PC-3 (cell line): ENCODE data around the gene DEFB126. TPM values are rescaled to one million over a fixed set of nuclear protein-coding genes. Genes with fewer than 3 reads are reported as not detected.

ENCODE experiments used
- ATAC-seq: fragments of 200-7000 bp; cut with Tn5 transposase; 2 replicates; pipeline ENCODE4 v1.9.1; 2020; ENCODE audit warnings: mild to moderate bottlenecking, moderate library complexity
- BruUV-seq: library from RNA; stranded (reverse); fragments of 400-500 nt; replicated peaks from 2 replicates; lab custom pipeline; 2021; lab: Mats Ljungman, UMichigan
- CTCF ChIA-PET: fragments of 300-600 bp; sonication (Branson Sonifier 250); formaldehyde crosslinking; loops from one replicate; lab custom pipeline; 2022; ENCODE audit warnings: antibody characterized with exemption; lab: Charles Lee
- POLR2A ChIA-PET: fragments of 300-600 bp; sonication (Branson Sonifier 250); formaldehyde crosslinking; loops from one replicate; lab custom pipeline; 2022; ENCODE audit warnings: antibody characterized with exemption; ENCODE audit not compliant: unreplicated experiment; lab: Charles Lee
- DNase-seq: peaks from one replicate; pipeline ENCODE4 v3.0.0-alpha.2; 2015
- H2AFZ ChIP-seq: fragments of 300-600 bp; sonication (generic); 2 replicates; pipeline ENCODE4 v1.6.0; 2016; ENCODE audit warnings: antibody characterized with exemption, low read length
- H3F3A ChIP-seq: fragments of 300-600 bp; sonication (generic); one replicate; pipeline ENCODE4 v1.6.0; 2017; ENCODE audit warnings: antibody characterized with exemption, low read length, control low read depth, mild to moderate bottlenecking; ENCODE audit not compliant: unreplicated experiment
- H3K27ac ChIP-seq: fragments of 300-600 bp; sonication (generic); 2 replicates; pipeline ENCODE4 v1.5.1; 2016; ENCODE audit warnings: mild to moderate bottlenecking, low read length
- H3K27me3 ChIP-seq: fragments of 300-600 bp; sonication (generic); 2 replicates; pipeline ENCODE4 v1.6.1; 2016; ENCODE audit warnings: low read length, mixed read lengths
- H3K36me3 ChIP-seq: fragments of 300-600 bp; sonication (generic); 2 replicates; pipeline ENCODE4 v1.6.1; 2016; ENCODE audit warnings: low read depth, mixed run types, low read length, mixed read lengths
- H3K4me1 ChIP-seq: fragments of 300-600 bp; sonication (generic); 2 replicates; pipeline ENCODE4 v1.5.1; 2016; ENCODE audit warnings: low read length; ENCODE audit not compliant: insufficient read depth
- H3K4me2 ChIP-seq: fragments of 300-600 bp; sonication (generic); 2 replicates; pipeline ENCODE4 v1.6.0; 2016; ENCODE audit warnings: low read length
- H3K4me3 ChIP-seq: fragments of 300-600 bp; sonication (generic); 2 replicates; pipeline ENCODE4 v1.5.1; 2016; ENCODE audit warnings: mild to moderate bottlenecking, low read length, mixed read lengths
- H3K79me2 ChIP-seq: fragments of 300-600 bp; sonication (generic); 2 replicates; pipeline ENCODE4 v1.6.1; 2017; ENCODE audit warnings: low read length, mixed read lengths
- H3K9ac ChIP-seq: fragments of 300-600 bp; sonication (generic); 2 replicates; pipeline ENCODE4 v1.6.0; 2016; ENCODE audit warnings: mild to moderate bottlenecking, low read length
- H3K9me2 ChIP-seq: fragments of 300-600 bp; sonication (generic); replicated peaks from 2 replicates; pipeline ENCODE4 v1.6.1; 2016; ENCODE audit warnings: mixed run types, low read length, mixed read lengths
- H3K9me3 ChIP-seq: fragments of 300-600 bp; sonication (generic); 2 replicates; pipeline ENCODE4 v1.6.1; 2016; ENCODE audit warnings: low read length, mixed read lengths
- H4K20me1 ChIP-seq: fragments of 300-600 bp; sonication (generic); 2 replicates; pipeline ENCODE4 v1.6.1; 2016; ENCODE audit warnings: low read length, mixed read lengths
- CTCF ChIP-seq: fragments of 300-600 bp; sonication (generic); conservative IDR thresholded peaks from 2 replicates; pipeline ENCODE4 v1.5.1; 2017; ENCODE audit warnings: antibody characterized with exemption, low read depth, mild to moderate bottlenecking, low read length
- EZH2 ChIP-seq: fragments of 300-600 bp; sonication (generic); IDR thresholded peaks from one replicate; pipeline ENCODE4 v1.6.1; 2017; ENCODE audit warnings: antibody characterized with exemption, mild to moderate bottlenecking, low read length; ENCODE audit not compliant: unreplicated experiment
- EZH2phosphoT487 ChIP-seq: fragments of 300-600 bp; sonication (generic); IDR thresholded peaks from 2 replicates; pipeline ENCODE4 v1.6.1; 2018; ENCODE audit warnings: mild to moderate bottlenecking, antibody characterized with exemption, low read length, borderline replicate concordance
- intact Hi-C: fragments of 100-400 bp; cut with micrococcal nuclease; formaldehyde crosslinking; loops from 2 replicates; pipeline ENCODE4 v1.9.0; 2023
- total RNA-seq: library from RNA; depleted of rRNA; stranded (reverse); fragments of >200 nt; gene quantifications from 2 replicates; pipeline ENCODE4 v1.2.3, GENCODE V29; 2014

Gene DEFB126
- total RNA-seq, 1 experiment from 2014 or later, result not detected

- Histone ChIP-seq H3K4me1 (no peaks in the 10 kb centered on the region), H3K4me3 (no peak overlapping the region), H3K9ac (no peak overlapping the region), H3K36me3 (no peaks in the 10 kb centered on the region), H3K9me2 (no peaks in the 10 kb centered on the region), H3K9me3 (no peaks in the 10 kb centered on the region), H4K20me1 (no peaks in the 10 kb centered on the region), H3K27ac (no peak overlapping the region), H2AFZ (no peak overlapping the region), H3K79me2 (no peaks in the 10 kb centered on the region), H3F3A (no peaks in the 10 kb centered on the region), H3K4me2 (no peak overlapping the region), H3K27me3 (peaks cover 49% of the 10 kb centered on the region)
- TF ChIP-seq EZH2phosphoT487 (no peak), CTCF (no peak), EZH2 (no peak)
- intact Hi-C loops, result no loop called here
- no TSS peak for BruUV-seq
- ChIA-PET POLR2A (no interaction called here), CTCF (no interaction called here)
- ATAC-seq (no peak), DNase-seq (no peak)
Observed at GRCh38 chr20:101975-102374, 40.4 kb upstream of the DEFB126 start.

GRCh38 chr20:103456-103855, 38.9 kb upstream of the DEFB126 start:
- no peak overlapping the region for H3K27ac ChIP-seq
- BruUV-seq, result no TSS peak
- no peak overlapping the region for H3K4me3 ChIP-seq
- H3K9me3 ChIP-seq, result no peaks in the 10 kb centered on the region
- H3K9ac ChIP-seq, result no peak overlapping the region
- CTCF ChIA-PET, result no interaction called here
- POLR2A ChIA-PET, result no interaction called here
- no peak overlapping the region for H3K4me2 ChIP-seq
- no peaks in the 10 kb centered on the region for H3K4me1 ChIP-seq
- DNase-seq (no peak), ATAC-seq (no peak)
- intact Hi-C loops, result no loop called here
- H3K27me3 ChIP-seq, result peaks cover 61% of the 10 kb centered on the region
- TF ChIP-seq EZH2phosphoT487, result no peak
- no peak for TF ChIP-seq CTCF
- no peak for TF ChIP-seq EZH2
- no peaks in the 10 kb centered on the region for H3K9me2 ChIP-seq
- no peaks in the 10 kb centered on the region for H3K79me2 ChIP-seq
- H2AFZ ChIP-seq, result no peak overlapping the region
- no peaks in the 10 kb centered on the region for H3K36me3 ChIP-seq
- no peaks in the 10 kb centered on the region for H4K20me1 ChIP-seq
- no peaks in the 10 kb centered on the region for H3F3A ChIP-seq

- H3K9ac ChIP-seq, result no peak overlapping the region
- ATAC-seq (no peak), DNase-seq (no peak)
- no peaks in the 10 kb centered on the region for H3K79me2 ChIP-seq
- POLR2A ChIA-PET, result no interaction called here
- CTCF ChIA-PET, result no interaction called here
- H4K20me1 ChIP-seq, result no peaks in the 10 kb centered on the region
- BruUV-seq, result no TSS peak
- no peak overlapping the region for H3K27ac ChIP-seq
- H3K27me3 ChIP-seq, result peaks cover 33% of the 10 kb centered on the region
- TF ChIP-seq EZH2 (no peak), EZH2phosphoT487 (no peak), CTCF (no peak)
- no peaks in the 10 kb centered on the region for H3K4me1 ChIP-seq
- H3K9me3 ChIP-seq, result no peaks in the 10 kb centered on the region
- no peak overlapping the region for H3K4me3 ChIP-seq
- no peak overlapping the region for H3K4me2 ChIP-seq
- H3K36me3 ChIP-seq, result no peaks in the 10 kb centered on the region
- H2AFZ ChIP-seq, result no peak overlapping the region
- H3F3A ChIP-seq, result no peaks in the 10 kb centered on the region
- intact Hi-C loops, result no loop called here
- H3K9me2 ChIP-seq, result no peaks in the 10 kb centered on the region
Observed at GRCh38 chr20:112396-112795, 30.0 kb upstream of the DEFB126 start.
